MCF 10A (cell line): Measurements from ENCODE around the gene CD8B. TPM values are rescaled to one million over a fixed set of nuclear protein-coding genes. Genes with fewer than 3 reads are reported as not detected.

Experiments used
- BruUV-seq: library from RNA; stranded (reverse); fragments of 400-500 nt; replicated peaks from 2 replicates; lab custom pipeline; 2021; lab: Mats Ljungman, UMichigan
- CTCF ChIA-PET: fragments of 300-600 bp; sonication (Branson Sonifier 250); formaldehyde crosslinking; extraction: SDS; loops from one replicate; lab custom pipeline; 2021; ENCODE audit warnings: antibody characterized with exemption, inconsistent platforms; lab: Yijun Ruan, JAX
- POLR2A ChIA-PET: fragments of 300-600, 350-650 bp; sonication (Branson Sonifier 250); formaldehyde crosslinking; extraction: SDS; loops from one replicate; lab custom pipeline; 2020; ENCODE audit warnings: antibody characterized with exemption, inconsistent platforms; lab: Yijun Ruan, JAX
- DNase-seq: peaks from one replicate; pipeline ENCODE4 v3.0.0-alpha.2; 2018; ENCODE audit not compliant: unreplicated experiment
- H3K27ac Mint-ChIP-seq: one replicate; pipeline ENCODE4 v1.8.0; 2022; ENCODE audit warnings: mild to moderate bottlenecking, low read depth, mixed read lengths; ENCODE audit not compliant: unreplicated experiment
- H3K27me3 Mint-ChIP-seq: one replicate; pipeline ENCODE4 v1.8.0; 2022; ENCODE audit warnings: mixed read lengths; ENCODE audit not compliant: insufficient read depth, unreplicated experiment
- H3K36me3 Mint-ChIP-seq: one replicate; pipeline ENCODE4 v1.8.0; 2022; ENCODE audit warnings: mild to moderate bottlenecking, moderate library complexity, mixed read lengths; ENCODE audit not compliant: insufficient read depth, unreplicated experiment
- H3K4me1 Mint-ChIP-seq: one replicate; pipeline ENCODE4 v1.8.0; 2022; ENCODE audit warnings: mixed read lengths; ENCODE audit not compliant: insufficient read depth, unreplicated experiment
- H3K4me3 Mint-ChIP-seq: one replicate; pipeline ENCODE4 v1.8.0; 2022; ENCODE audit warnings: mild to moderate bottlenecking, moderate library complexity, mixed read lengths; ENCODE audit not compliant: unreplicated experiment
- H3K9me3 Mint-ChIP-seq: one replicate; pipeline ENCODE4 v1.8.0; 2022; ENCODE audit warnings: mixed read lengths; ENCODE audit not compliant: unreplicated experiment
- intact Hi-C: fragments of 100-400 bp; cut with micrococcal nuclease; formaldehyde crosslinking; loops from 2 replicates; pipeline ENCODE4 v1.14.1; 2022
- total RNA-seq: library from RNA; stranded (reverse); gene quantifications from 2 replicates; pipeline ENCODE4 v1.2.3, GENCODE V29; 2022
- TF ChIP-seq, protein P1 (sequence below): fragments of 200-600 bp; IDR thresholded peaks from one replicate; pipeline ENCODE4 v1.8.0; 2022; ENCODE audit warnings: antibody characterized with exemption, mild to moderate bottlenecking; ENCODE audit not compliant: unreplicated experiment

CD8B gene
- total RNA-seq, 1 experiment from 2014 or later, result not detected

DNA sequence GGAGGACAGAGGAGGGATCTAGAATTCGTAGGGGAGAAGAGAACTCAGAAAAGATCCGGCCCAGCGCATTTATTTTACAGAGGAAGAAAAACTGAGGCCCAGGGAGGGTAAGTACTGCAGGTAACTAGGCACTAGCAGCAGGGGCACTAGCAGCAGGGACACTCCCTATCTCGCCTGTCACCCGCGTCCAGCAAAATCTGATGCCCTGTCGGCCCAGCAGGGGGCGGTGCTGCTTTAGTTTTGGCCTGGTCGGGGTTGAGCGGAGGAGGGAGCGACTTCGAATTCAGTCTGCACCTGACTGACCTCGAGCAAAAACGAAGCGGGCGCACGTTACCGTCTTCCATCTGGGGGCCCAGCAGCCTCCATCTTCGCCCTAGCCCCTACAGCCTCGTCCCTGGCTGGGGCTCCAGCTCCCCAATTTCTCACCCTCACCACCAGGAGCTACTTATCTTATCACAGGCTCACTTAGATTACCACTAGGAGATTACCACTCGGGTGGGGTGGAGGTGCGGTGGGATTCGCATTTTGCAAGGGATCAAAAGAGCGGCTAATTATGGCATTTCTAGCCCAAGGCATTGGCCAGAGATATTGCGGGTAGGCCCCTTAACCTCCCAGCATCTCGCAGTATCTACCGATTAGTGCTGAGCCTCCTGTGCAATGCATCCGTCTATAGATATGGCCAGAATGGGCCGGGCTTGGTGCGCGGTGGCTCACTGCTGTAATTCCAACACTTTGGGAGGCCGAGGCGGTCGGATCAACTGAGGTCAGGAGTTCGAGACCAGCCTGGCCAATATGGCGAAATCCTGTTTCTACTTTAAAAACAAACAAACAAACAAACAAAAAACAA lies 53.1 kb downstream of the CD8B start:
- ChIA-PET CTCF (interaction anchor here (0.5 to 2.5 kb wide), 12 partner anchors 10 to 587 kb away, joined by 3 to 21 read pairs (median 6); no protein-coding TSS in a partner anchor), POLR2A (no interaction called here)
- TF ChIP-seq, protein P1, sequence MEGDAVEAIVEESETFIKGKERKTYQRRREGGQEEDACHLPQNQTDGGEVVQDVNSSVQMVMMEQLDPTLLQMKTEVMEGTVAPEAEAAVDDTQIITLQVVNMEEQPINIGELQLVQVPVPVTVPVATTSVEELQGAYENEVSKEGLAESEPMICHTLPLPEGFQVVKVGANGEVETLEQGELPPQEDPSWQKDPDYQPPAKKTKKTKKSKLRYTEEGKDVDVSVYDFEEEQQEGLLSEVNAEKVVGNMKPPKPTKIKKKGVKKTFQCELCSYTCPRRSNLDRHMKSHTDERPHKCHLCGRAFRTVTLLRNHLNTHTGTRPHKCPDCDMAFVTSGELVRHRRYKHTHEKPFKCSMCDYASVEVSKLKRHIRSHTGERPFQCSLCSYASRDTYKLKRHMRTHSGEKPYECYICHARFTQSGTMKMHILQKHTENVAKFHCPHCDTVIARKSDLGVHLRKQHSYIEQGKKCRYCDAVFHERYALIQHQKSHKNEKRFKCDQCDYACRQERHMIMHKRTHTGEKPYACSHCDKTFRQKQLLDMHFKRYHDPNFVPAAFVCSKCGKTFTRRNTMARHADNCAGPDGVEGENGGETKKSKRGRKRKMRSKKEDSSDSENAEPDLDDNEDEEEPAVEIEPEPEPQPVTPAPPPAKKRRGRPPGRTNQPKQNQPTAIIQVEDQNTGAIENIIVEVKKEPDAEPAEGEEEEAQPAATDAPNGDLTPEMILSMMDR, result peak; percentile 97
- H3K9me3 Mint-ChIP-seq, result no peaks in the 10 kb centered on the region
- no TSS peak for BruUV-seq
- no peak overlapping the region for H3K27ac Mint-ChIP-seq
- peak overlapping the region; percentile 71 for H3K4me3 Mint-ChIP-seq
- H3K27me3 Mint-ChIP-seq, result no peaks in the 10 kb centered on the region
- peak; percentile 87 for DNase-seq
- H3K36me3 Mint-ChIP-seq, result no peaks in the 10 kb centered on the region
- peaks cover 6% of the 10 kb centered on the region for H3K4me1 Mint-ChIP-seq
- intact Hi-C loops, result no loop called here

DNA sequence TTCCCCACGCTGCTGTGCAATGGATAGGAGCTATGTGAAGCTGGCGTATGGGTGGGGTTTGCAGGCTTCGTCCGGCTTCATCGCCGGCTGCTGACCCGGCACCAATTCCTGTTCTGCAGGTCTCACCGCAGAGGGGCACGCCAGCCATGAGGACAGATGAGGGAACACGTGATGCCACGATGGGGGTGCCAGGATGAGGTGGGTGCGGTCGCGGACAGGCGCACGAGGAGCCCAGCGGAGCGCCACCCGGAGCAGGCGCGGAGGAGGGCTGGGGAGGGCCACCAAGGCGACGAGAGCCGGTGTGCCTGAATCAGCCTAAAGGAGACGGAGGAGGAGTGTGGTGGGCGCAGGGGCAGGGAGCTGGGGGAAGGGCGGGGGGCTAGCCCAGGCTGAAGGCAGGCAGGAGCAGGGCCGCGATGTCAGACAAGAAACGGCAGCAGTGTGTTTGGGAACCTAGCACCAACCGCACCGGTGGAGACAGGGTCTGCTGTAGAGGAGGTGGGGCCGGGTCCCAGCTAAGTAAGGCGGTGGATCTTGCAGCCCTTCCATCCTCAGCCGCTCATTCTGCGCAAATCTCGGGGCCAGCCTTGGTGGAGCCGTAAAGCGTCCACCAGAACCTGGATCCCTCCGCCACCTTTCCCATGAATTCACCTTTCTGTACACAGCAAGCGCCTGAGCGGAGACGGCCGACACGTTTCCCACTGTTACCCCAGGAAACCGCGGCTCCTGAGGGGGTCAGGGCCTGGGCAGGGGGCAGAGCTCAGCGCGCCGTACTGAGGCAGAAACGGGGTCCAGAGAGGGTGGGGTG lies 54.0 kb downstream of the CD8B start:
- no TSS peak for BruUV-seq
- TF ChIP-seq, protein P1, result no peak
- no peaks in the 10 kb centered on the region for H3K36me3 Mint-ChIP-seq
- peak; percentile 52 for DNase-seq
- CTCF ChIA-PET, result interaction anchor here (0.5 to 2.5 kb wide), 11 partner anchors 11 to 586 kb away, joined by 3 to 21 read pairs (median 5); no protein-coding TSS in a partner anchor
- H3K9me3 Mint-ChIP-seq, result no peaks in the 10 kb centered on the region
- H3K4me3 Mint-ChIP-seq, result peak overlapping the region; percentile 71
- no peaks in the 10 kb centered on the region for H3K27me3 Mint-ChIP-seq
- POLR2A ChIA-PET, result interaction anchor here (0.6 to 0.7 kb wide), 2 partner anchors 29 to 31 kb away, joined by 3 to 5 read pairs; no protein-coding TSS in a partner anchor
- no peak overlapping the region for H3K27ac Mint-ChIP-seq
- H3K4me1 Mint-ChIP-seq, result peaks cover 6% of the 10 kb centered on the region
- intact Hi-C loops, result no loop called here

DNA sequence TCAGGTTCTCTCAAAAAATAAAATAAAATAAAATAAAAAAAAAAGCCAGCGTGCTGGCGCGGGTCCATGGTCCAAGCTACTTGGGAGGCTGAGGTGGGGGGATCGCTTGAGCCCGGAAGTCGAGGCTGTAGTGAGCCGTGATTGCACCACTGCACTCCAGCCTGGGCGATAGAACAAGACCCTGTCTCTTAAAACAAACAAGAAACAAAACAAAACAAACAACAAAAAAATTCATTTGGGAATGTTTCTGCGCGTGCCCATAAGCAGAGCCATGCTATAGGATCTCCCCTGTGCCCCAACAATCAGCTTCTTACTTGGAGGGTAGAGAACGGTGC lies 54.6 kb downstream of the CD8B start:
- ChIA-PET POLR2A (interaction anchor here (0.6 to 0.7 kb wide), 2 partner anchors 28 to 30 kb away, joined by 3 to 5 read pairs; no protein-coding TSS in a partner anchor), CTCF (interaction anchor here (0.5 to 2.5 kb wide), 8 partner anchors 10 to 586 kb away, joined by 3 to 21 read pairs (median 6); no protein-coding TSS in a partner anchor)
- no peak for DNase-seq
- no peak overlapping the region for H3K27ac Mint-ChIP-seq
- H3K9me3 Mint-ChIP-seq, result no peaks in the 10 kb centered on the region
- H3K36me3 Mint-ChIP-seq, result no peaks in the 10 kb centered on the region
- no peaks in the 10 kb centered on the region for H3K27me3 Mint-ChIP-seq
- H3K4me1 Mint-ChIP-seq, result peaks cover 6% of the 10 kb centered on the region
- BruUV-seq, result no TSS peak
- intact Hi-C loops, result no loop called here
- TF ChIP-seq, protein P1, result no peak
- H3K4me3 Mint-ChIP-seq, result peak overlapping the region; percentile 71
